Colonic mucosa (tissue), 4 donors: ENCODE results near the gene PKHD1. TPM values are rescaled to one million over a fixed set of nuclear protein-coding genes. Genes with fewer than 3 reads are reported as not detected.

Experiments
- DNase-seq: peaks from one replicate; pipeline ENCODE4 v3.0.0-alpha.2; 2020
- H3K27ac ChIP-seq: fragments of 200-600 bp; one replicate; pipeline ENCODE4 v1.8.0; 2021
- H3K27me3 ChIP-seq: fragments of 200-600 bp; one replicate; pipeline ENCODE4 v1.8.0; 2021
- H3K36me3 ChIP-seq: fragments of 200-600 bp; one replicate; pipeline ENCODE4 v1.8.0; 2021
- H3K4me1 ChIP-seq: fragments of 200-600 bp; one replicate; pipeline ENCODE4 v1.8.0; 2021; ENCODE audit warnings: mild to moderate bottlenecking
- H3K4me3 ChIP-seq: fragments of 200-600 bp; one replicate; pipeline ENCODE4 v1.8.0; 2021
- H3K9ac ChIP-seq, 2 donors: one replicate each; pipeline ENCODE4 v1.7.0; 2013; ENCODE audit warnings: control low read depth in 2 of 2, low read depth in 2 of 2, low read length in 2 of 2
- H3K9me3 ChIP-seq: fragments of 200-600 bp; one replicate; pipeline ENCODE4 v1.8.0; 2021
- CTCF ChIP-seq: fragments of 200-600 bp; IDR thresholded peaks from one replicate; pipeline ENCODE4 v1.8.0; 2022; ENCODE audit warnings: antibody characterized with exemption, mild to moderate bottlenecking
- intact Hi-C: fragments of 100-400 bp; cut with DNase I; formaldehyde crosslinking; loops from one replicate; pipeline ENCODE4 v1.14.1; 2022
- total RNA-seq, 2 donors: library from RNA; stranded (reverse); fragmentation: NEBNext Ultra II Directional in 1 of 2; extraction: Animal tissue kit (Norgen Biotek cat#: 25700) in 1 of 2; gene quantifications; one replicate each; pipeline ENCODE4 v1.2.1, GENCODE V29; 2021
- donor health status: healthy.
- donor health status: DM: no; HTN: no; CAD: no.
- donor health status: DM: no; HTN: no; CAD: no.

The PKHD1 gene
- total RNA-seq, 2 donors from 2014 or later, result 0.08 to 0.10 TPM

GRCh38 chr6:51813904-51814303 is 273.5 kb downstream of the PKHD1 start:
- intact Hi-C loops, result no loop called here
- Histone ChIP-seq H3K4me3 (no peak overlapping the region), H3K9me3 (no peaks in the 10 kb centered on the region), H3K27me3 (no peaks in the 10 kb centered on the region), H3K27ac (no peak overlapping the region), H3K36me3 (no peaks in the 10 kb centered on the region), H3K9ac (no peak overlapping the region), H3K4me1 (no peaks in the 10 kb centered on the region)
- no peak for DNase-seq
- no peak for TF ChIP-seq CTCF

GRCh38 chr6:51812231-51812630 is 275.2 kb downstream of the PKHD1 start:
- Histone ChIP-seq H3K4me3 (no peak overlapping the region), H3K9ac (no peak overlapping the region), H3K36me3 (no peaks in the 10 kb centered on the region), H3K27me3 (no peaks in the 10 kb centered on the region), H3K4me1 (no peaks in the 10 kb centered on the region), H3K9me3 (no peaks in the 10 kb centered on the region), H3K27ac (no peak overlapping the region)
- intact Hi-C loops, result no loop called here
- no peak for TF ChIP-seq CTCF
- DNase-seq, result no peak

- Histone ChIP-seq H3K4me3 (no peak overlapping the region), H3K4me1 (no peaks in the 10 kb centered on the region), H3K9me3 (no peaks in the 10 kb centered on the region), H3K36me3 (no peaks in the 10 kb centered on the region), H3K27me3 (no peaks in the 10 kb centered on the region), H3K27ac (no peak overlapping the region), H3K9ac (no peak overlapping the region)
- no peak for DNase-seq
- intact Hi-C loops, result no loop called here
- TF ChIP-seq CTCF, result no peak
Observed at GRCh38 chr6:51805517-51805916, 281.9 kb downstream of the PKHD1 start.

- Histone ChIP-seq H3K36me3 (no peaks in the 10 kb centered on the region), H3K9me3 (no peaks in the 10 kb centered on the region), H3K27ac (no peak overlapping the region), H3K4me3 (no peak overlapping the region), H3K27me3 (no peaks in the 10 kb centered on the region), H3K4me1 (no peaks in the 10 kb centered on the region), H3K9ac (no peak overlapping the region)
- intact Hi-C loops, result no loop called here
- TF ChIP-seq CTCF, result no peak
- no peak for DNase-seq
Observed at GRCh38 chr6:51800603-51801002, 286.8 kb downstream of the PKHD1 start.

- no peak overlapping the region for H3K9ac ChIP-seq
- H3K9me3 ChIP-seq, result no peaks in the 10 kb centered on the region
- no peak overlapping the region for H3K4me3 ChIP-seq
- DNase-seq, result no peak
- intact Hi-C loops, result no loop called here
- no peak for TF ChIP-seq CTCF
- no peaks in the 10 kb centered on the region for H3K4me1 ChIP-seq
- no peaks in the 10 kb centered on the region for H3K36me3 ChIP-seq
- H3K27me3 ChIP-seq, result no peaks in the 10 kb centered on the region
- H3K27ac ChIP-seq, result no peak overlapping the region
Observed at GRCh38 chr6:51793393-51793792, 294.0 kb downstream of the PKHD1 start.
